Measurements from ENCODE around the gene TNF.
A peak's percentile ranks its signal among the peaks of the same experiment; 100 is the strongest.

The TNF gene

GRCh38 chr6:31541658-31542521, 33.5 kb upstream of the TNF start, which contains the start of gene DDX39B:
Gene DDX39B (minus strand): TSS chr6:31542003. CDS start chr6:31540532, 1,471 bp downstream.
- TF ChIP-seq CTCF (IDR thresholded peaks at IDR 0.05; ENCODE audit: control extremely low read depth, extremely low read depth, low read depth, missing control alignments) = no peak
- POLR2A ChIA-PET = interaction anchor here (0.6 to 2.2 kb wide), 20 partner anchors 9 to 588 kb away, joined by 3 to 14 read pairs (median 4); partner anchors contain the start of genes LST1, LTA, MCCD1 and MICB
- CTCF ChIA-PET = interaction anchor here (0.8 to 54.8 kb wide), 11 partner anchors 9 to 289 kb away, joined by 3 to 2725 read pairs (median 4); partner anchors contain the start of genes LST1, LTB, MCCD1 and NCR3
- DNase-seq (ENCODE audit: extremely low spot score) = peak; percentile 92

GRCh38 chr6:31543639-31544038, 31.7 kb upstream of the TNF start:
- no peak for TF ChIP-seq CTCF (IDR thresholded peaks at IDR 0.05; ENCODE audit: control extremely low read depth, extremely low read depth, low read depth, missing control alignments)
- POLR2A ChIA-PET = interaction anchor here (0.6 kb wide), 2 partner anchors 32 to 61 kb away, joined by 3 read pairs; partner anchors contain the start of gene TNF
- CTCF ChIA-PET = interaction anchor here (1.2 to 54.8 kb wide), 3 partner anchors 9 to 409 kb away, joined by 3 to 2725 read pairs (median 4); partner anchors contain the start of genes LST1, LTB, NCR3 and TNF
- no peak for DNase-seq (ENCODE audit: extremely low spot score)

- CTCF ChIA-PET = interaction anchor here (2.0 to 54.8 kb wide), 3 partner anchors 47 to 193 kb away, joined by 7 to 2725 read pairs (median 14); partner anchors contain the start of genes LST1, LTB, NCR3 and TNF
- no peak for DNase-seq (ENCODE audit: extremely low spot score)
- POLR2A ChIA-PET = interaction anchor here (0.6 to 7.3 kb wide), 2 partner anchors 33 to 99 kb away, joined by 3 to 86 read pairs; partner anchors contain the start of gene TNF
- TF ChIP-seq CTCF (IDR thresholded peaks at IDR 0.05; ENCODE audit: control extremely low read depth, extremely low read depth, low read depth, missing control alignments) = no peak
Measured at GRCh38 chr6:31544676-31545075, 30.7 kb upstream of the TNF start.

GRCh38 chr6:31545291-31545690, 30.1 kb upstream of the TNF start:
- no peak for DNase-seq (ENCODE audit: extremely low spot score)
- CTCF ChIA-PET = interaction anchor here (1.3 to 54.8 kb wide), 4 partner anchors 47 to 406 kb away, joined by 3 to 2725 read pairs (median 10); partner anchors contain the start of genes LST1, LTB, NCR3 and TNF
- POLR2A ChIA-PET = interaction anchor here (7.3 kb wide), 1 partner anchor 32 kb away, joined by 86 read pairs; the partner anchor contains the start of gene TNF
- no peak for TF ChIP-seq CTCF (IDR thresholded peaks at IDR 0.05; ENCODE audit: control extremely low read depth, extremely low read depth, low read depth, missing control alignments)

GRCh38 chr6:31546339-31546957, 28.9 kb upstream of the TNF start, which contains the start of gene ATP6V1G2:
Gene ATP6V1G2 (minus strand): TSS chr6:31546608. CDS start chr6:31546559, 49 bp downstream.
- peak; percentile 96 for TF ChIP-seq CTCF (IDR thresholded peaks at IDR 0.05; ENCODE audit: control extremely low read depth, extremely low read depth, low read depth, missing control alignments)
- DNase-seq (ENCODE audit: extremely low spot score) = peak; percentile 68
- CTCF ChIA-PET = interaction anchor here (0.8 to 54.8 kb wide), 20 partner anchors 11 to 405 kb away, joined by 3 to 2725 read pairs (median 4); partner anchors contain the start of genes AIF1, BAG6, GPANK1 and LST1
- POLR2A ChIA-PET = interaction anchor here (1.0 to 7.3 kb wide), 4 partner anchors 31 to 316 kb away, joined by 3 to 86 read pairs (median 6); partner anchors contain the start of genes HSPA1B, NCR3, NEU1 and TNF

Measured in GM10248 (cell line).